Upper lobe of right lung (tissue), 1 donor: ENCODE results near the gene IQGAP2. TPM values are rescaled to one million over a fixed set of nuclear protein-coding genes. Genes with fewer than 3 reads are reported as not detected.
A peak's percentile ranks its signal among the peaks of the same experiment; 100 is the strongest.

ENCODE experiments used
- ATAC-seq: fragments of 200-7000 bp; cut with Tn5 transposase; one replicate; pipeline ENCODE4 v1.9.1; 2020; ENCODE audit warnings: mild to moderate bottlenecking, moderate library complexity
- DNase-seq: peaks from one replicate; pipeline ENCODE4 v3.0.0-alpha.2; 2020
- H3K27ac ChIP-seq: fragments of 200-600 bp; one replicate; pipeline ENCODE4 v1.8.0; 2022
- H3K27me3 ChIP-seq: fragments of 200-600 bp; one replicate; pipeline ENCODE4 v1.8.0; 2022; ENCODE audit warnings: mild to moderate bottlenecking
- H3K36me3 ChIP-seq: fragments of 200-600 bp; one replicate; pipeline ENCODE4 v1.8.0; 2022
- H3K4me1 ChIP-seq: fragments of 200-600 bp; one replicate; pipeline ENCODE4 v1.8.0; 2022
- H3K4me3 ChIP-seq: fragments of 200-600 bp; one replicate; pipeline ENCODE4 v1.8.0; 2022; ENCODE audit warnings: mild to moderate bottlenecking
- H3K9me3 ChIP-seq: fragments of 200-600 bp; one replicate; pipeline ENCODE4 v1.8.0; 2022
- intact Hi-C: fragments of 100-400 bp; cut with DNase I; formaldehyde crosslinking; loops from one replicate; pipeline ENCODE4 v1.11.0; 2022
- total RNA-seq: library from RNA; stranded (reverse); fragmentation: NEBNext Ultra II Directional; extraction: Animal tissue kit (Norgen Biotek cat#: 25700); gene quantifications from one replicate; pipeline ENCODE4 v1.2.1, GENCODE V29; 2021
- TF ChIP-seq, protein P1 (sequence below): fragments of 200-600 bp; IDR thresholded peaks from one replicate; pipeline ENCODE4 v1.8.0; 2022; ENCODE audit warnings: antibody characterized with exemption
- donor health status: DM: no; HTN: yes; CAD: no; lungs with severe emphysema.

The IQGAP2 gene
- total RNA-seq, 1 donor from 2014 or later: 31.0 TPM

DNA sequence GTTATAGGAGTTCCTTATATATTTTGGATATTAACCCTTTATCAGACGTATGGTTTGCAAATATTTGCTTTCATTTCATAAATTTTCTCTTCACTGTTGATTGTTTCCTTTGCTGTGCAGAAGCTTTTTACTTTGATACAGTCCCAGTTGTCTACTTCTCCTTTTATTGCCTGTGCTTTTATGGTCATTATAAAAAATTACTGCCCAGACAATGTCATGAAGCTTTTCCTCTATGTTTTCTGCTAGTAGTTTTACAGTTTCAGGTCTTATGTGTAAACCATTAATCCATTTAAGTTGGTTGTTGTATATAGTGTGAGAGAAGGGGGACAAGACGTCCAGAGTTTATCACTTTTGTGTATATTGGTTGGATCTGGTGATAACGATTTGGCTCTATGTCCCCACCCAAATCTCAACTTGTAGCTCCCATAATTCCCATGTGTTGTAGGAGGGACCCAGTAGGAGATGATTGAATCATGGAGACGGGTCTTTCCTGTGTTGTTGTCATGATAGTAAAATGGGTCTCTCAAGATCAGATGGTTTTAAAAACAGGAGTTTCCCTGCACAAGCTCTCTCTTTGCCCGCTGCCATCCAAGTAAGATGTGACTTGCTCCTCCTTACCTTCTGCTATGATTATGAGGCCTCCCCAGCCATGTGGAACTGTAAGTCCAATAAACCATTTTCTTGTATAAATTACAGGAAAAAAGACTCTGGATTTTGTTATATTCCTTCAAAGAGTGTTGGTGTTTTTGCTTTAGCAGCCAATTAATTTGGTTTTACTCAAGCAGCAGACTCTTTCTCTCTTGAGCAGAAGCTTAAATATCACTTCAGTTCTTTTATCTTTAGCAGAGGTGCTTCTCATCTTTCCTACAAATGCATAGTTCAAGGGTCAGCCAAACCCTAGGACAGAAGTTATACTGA is 326.5 kb downstream of the IQGAP2 start:
- Histone ChIP-seq H3K4me1 (no peaks in the 10 kb centered on the region), H3K36me3 (no peaks in the 10 kb centered on the region), H3K27ac (no peak overlapping the region), H3K4me3 (no peak overlapping the region), H3K27me3 (no peaks in the 10 kb centered on the region), H3K9me3 (peaks cover 8% of the 10 kb centered on the region)
- ATAC-seq (no peak), DNase-seq (no peak)
- TF ChIP-seq, protein P1, sequence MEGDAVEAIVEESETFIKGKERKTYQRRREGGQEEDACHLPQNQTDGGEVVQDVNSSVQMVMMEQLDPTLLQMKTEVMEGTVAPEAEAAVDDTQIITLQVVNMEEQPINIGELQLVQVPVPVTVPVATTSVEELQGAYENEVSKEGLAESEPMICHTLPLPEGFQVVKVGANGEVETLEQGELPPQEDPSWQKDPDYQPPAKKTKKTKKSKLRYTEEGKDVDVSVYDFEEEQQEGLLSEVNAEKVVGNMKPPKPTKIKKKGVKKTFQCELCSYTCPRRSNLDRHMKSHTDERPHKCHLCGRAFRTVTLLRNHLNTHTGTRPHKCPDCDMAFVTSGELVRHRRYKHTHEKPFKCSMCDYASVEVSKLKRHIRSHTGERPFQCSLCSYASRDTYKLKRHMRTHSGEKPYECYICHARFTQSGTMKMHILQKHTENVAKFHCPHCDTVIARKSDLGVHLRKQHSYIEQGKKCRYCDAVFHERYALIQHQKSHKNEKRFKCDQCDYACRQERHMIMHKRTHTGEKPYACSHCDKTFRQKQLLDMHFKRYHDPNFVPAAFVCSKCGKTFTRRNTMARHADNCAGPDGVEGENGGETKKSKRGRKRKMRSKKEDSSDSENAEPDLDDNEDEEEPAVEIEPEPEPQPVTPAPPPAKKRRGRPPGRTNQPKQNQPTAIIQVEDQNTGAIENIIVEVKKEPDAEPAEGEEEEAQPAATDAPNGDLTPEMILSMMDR: no peak
- intact Hi-C loops: no loop called here

DNA sequence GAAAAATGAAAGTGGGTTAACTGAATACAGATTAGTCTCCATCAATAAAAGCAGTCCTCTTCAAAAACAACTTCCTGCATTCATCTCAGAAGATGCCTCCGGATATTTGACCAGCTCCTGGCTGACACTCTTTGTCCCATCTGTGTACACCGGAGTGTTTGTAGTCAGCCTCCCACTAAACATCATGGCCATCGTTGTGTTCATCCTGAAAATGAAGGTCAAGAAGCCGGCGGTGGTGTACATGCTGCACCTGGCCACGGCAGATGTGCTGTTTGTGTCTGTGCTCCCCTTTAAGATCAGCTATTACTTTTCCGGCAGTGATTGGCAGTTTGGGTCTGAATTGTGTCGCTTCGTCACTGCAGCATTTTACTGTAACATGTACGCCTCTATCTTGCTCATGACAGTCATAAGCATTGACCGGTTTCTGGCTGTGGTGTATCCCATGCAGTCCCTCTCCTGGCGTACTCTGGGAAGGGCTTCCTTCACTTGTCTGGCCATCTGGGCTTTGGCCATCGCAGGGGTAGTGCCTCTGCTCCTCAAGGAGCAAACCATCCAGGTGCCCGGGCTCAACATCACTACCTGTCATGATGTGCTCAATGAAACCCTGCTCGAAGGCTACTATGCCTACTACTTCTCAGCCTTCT is 329.4 kb downstream of the IQGAP2 start:
- TF ChIP-seq, protein P1: no peak
- peak overlapping the region; percentile 49 for H3K27ac ChIP-seq

DNA sequence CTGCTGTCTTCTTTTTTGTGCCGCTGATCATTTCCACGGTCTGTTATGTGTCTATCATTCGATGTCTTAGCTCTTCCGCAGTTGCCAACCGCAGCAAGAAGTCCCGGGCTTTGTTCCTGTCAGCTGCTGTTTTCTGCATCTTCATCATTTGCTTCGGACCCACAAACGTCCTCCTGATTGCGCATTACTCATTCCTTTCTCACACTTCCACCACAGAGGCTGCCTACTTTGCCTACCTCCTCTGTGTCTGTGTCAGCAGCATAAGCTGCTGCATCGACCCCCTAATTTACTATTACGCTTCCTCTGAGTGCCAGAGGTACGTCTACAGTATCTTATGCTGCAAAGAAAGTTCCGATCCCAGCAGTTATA is 329.9 kb downstream of the IQGAP2 start:
- Histone ChIP-seq H3K36me3 (no peaks in the 10 kb centered on the region), H3K27me3 (no peaks in the 10 kb centered on the region), H3K9me3 (peaks cover 8% of the 10 kb centered on the region), H3K4me3 (no peak overlapping the region), H3K27ac (peak overlapping the region; percentile 49), H3K4me1 (peaks cover 3% of the 10 kb centered on the region)
- TF ChIP-seq, protein P1: no peak
- DNase-seq (no peak), ATAC-seq (peak; percentile 53)
- intact Hi-C loops: no loop called here

More for the DNA sequence above, 329.4 kb downstream of the IQGAP2 start:
- H3K9me3 ChIP-seq: peaks cover 8% of the 10 kb centered on the region
- no peak overlapping the region for H3K4me3 ChIP-seq
- ATAC-seq: peak; percentile 16
- H3K27me3 ChIP-seq: no peaks in the 10 kb centered on the region
- intact Hi-C loops: no loop called here
- H3K36me3 ChIP-seq: no peaks in the 10 kb centered on the region
- peaks cover 3% of the 10 kb centered on the region for H3K4me1 ChIP-seq
- no peak for DNase-seq

DNA sequence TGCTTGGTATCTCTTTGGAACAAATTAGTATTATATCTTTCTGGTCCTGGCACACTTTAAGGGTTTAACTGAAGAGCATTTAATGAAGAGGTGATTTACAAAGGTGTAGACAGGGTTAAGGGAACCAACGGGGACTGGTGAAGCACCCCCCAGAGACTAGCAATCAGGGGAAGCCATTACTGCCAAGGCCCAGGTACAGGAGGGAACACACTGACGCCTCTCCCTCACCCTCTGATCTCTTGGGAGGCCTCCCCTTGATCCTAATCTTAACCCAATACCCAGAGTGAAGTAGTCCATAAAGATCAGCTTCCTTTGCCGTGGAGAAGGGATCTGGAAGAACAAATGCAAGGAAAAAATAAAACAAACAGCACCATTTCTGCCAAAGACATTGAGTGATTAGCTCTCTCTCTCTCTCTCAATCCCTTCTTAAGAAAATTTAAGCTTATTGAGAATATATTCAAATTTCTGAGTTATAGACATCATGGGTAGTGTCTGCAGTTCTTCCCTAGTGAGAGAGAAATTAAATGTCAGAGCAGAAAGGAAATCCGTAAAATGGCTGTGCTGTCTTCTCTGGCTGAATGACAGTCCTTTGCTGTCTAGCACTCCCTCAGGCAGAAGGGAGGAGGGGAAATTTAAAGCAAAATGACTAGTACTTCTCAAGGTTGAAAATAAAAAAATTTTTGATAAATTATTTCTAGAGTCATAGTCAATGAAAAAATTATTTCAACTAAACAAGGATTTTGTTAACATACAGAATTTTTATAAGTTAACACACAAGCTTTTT is 332.9 kb downstream of the IQGAP2 start:
- Histone ChIP-seq H3K9me3 (no peaks in the 10 kb centered on the region), H3K27me3 (no peaks in the 10 kb centered on the region), H3K27ac (no peak overlapping the region), H3K36me3 (no peaks in the 10 kb centered on the region), H3K4me3 (no peak overlapping the region), H3K4me1 (peaks cover 6% of the 10 kb centered on the region)
- no peak for DNase-seq
- no peak for ATAC-seq
- TF ChIP-seq, protein P1: no peak
- intact Hi-C loops: no loop called here

DNA sequence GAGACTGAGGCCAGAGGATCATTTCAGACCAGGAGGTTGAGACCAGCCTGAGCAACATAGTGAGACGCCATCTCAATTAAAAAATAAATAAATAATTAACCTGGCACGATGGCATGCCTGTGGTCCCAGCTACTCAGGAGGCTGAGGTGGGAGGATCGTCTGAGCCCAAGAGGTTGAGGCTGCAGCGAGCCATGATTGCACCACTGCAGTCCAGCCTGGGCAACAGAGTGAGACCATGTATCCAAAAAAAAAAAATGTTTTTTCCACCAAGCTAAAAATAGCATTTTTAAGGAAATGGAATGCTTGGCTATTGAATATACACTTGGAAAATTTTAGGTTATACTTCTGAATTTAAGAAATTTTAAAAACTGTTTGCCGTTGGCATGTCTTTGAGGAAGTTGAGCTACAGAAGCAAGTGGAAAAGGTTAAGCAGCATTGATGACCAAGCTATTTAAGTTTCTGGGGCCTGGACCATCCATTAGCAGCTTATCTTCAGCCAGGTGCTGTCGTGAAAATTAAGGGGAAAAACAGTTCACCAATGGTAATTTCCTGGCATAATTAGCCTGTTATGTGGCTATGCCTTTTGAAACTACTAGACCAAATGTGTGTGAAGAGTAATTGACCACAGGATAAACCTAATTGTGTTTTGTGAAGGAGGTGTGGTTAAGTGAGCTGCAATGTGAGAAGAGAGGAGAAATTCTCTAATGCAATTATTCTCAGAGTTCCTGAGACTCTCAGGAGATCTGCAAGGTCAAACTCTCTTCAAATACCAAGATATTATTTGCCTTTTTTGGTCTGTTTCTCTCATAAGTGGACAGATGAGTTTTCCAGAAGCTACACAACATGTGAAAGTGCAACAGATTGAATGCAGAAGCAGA is 333.8 kb downstream of the IQGAP2 start:
- ATAC-seq (no peak), DNase-seq (no peak)
- no peaks in the 10 kb centered on the region for H3K27me3 ChIP-seq
- TF ChIP-seq, protein P1: no peak
- H3K9me3 ChIP-seq: no peaks in the 10 kb centered on the region
- H3K27ac ChIP-seq: no peak overlapping the region
- intact Hi-C loops: no loop called here
- H3K4me3 ChIP-seq: no peak overlapping the region
- H3K4me1 ChIP-seq: peaks cover 6% of the 10 kb centered on the region
- no peaks in the 10 kb centered on the region for H3K36me3 ChIP-seq
